GM23248 (cell line): ENCODE measurements around the gene TRIM37. TPM values are rescaled to one million over a fixed set of nuclear protein-coding genes. Genes with fewer than 3 reads are reported as not detected.

Experiments
- DNase-seq: peaks from one replicate; pipeline ENCODE4 v3.0.0-alpha.2; 2015
- H2AFZ ChIP-seq: fragments of 200-600 bp; sonication (generic); 2 replicates; pipeline ENCODE4 v1.6.1; 2016; ENCODE audit warnings: antibody characterized with exemption
- H3F3A ChIP-seq: fragments of 200-600 bp; sonication (generic); 2 replicates; pipeline ENCODE4 v1.6.1; 2016; ENCODE audit warnings: mild to moderate bottlenecking, antibody characterized with exemption, mixed run types; ENCODE audit not compliant: insufficient read depth
- H3K27ac ChIP-seq: fragments of 200-600 bp; sonication (generic); 2 replicates; pipeline ENCODE4 v1.5.1; 2016; ENCODE audit warnings: mild to moderate bottlenecking
- H3K27me3 ChIP-seq: fragments of 200-600 bp; sonication (generic); replicated peaks from 2 replicates; pipeline ENCODE4 v1.6.1; 2016; ENCODE audit warnings: mild to moderate bottlenecking; ENCODE audit not compliant: insufficient read depth
- H3K36me3 ChIP-seq: fragments of 200-600 bp; sonication (generic); 2 replicates; pipeline ENCODE4 v1.6.1; 2016; ENCODE audit warnings: low read depth, mild to moderate bottlenecking
- H3K4me1 ChIP-seq: fragments of 200-600 bp; sonication (generic); 2 replicates; pipeline ENCODE4 v1.6.1; 2016; ENCODE audit warnings: mild to moderate bottlenecking; ENCODE audit not compliant: insufficient read depth
- H3K4me2 ChIP-seq: fragments of 200-600 bp; sonication (generic); one replicate; pipeline ENCODE4 v1.6.1; 2016; ENCODE audit warnings: mild to moderate bottlenecking; ENCODE audit not compliant: unreplicated experiment
- H3K4me3 ChIP-seq: fragments of 200-600 bp; sonication (generic); 2 replicates; pipeline ENCODE4 v1.5.1; 2016; ENCODE audit warnings: mild to moderate bottlenecking
- H3K79me2 ChIP-seq: fragments of 200-600 bp; sonication (generic); 2 replicates; pipeline ENCODE4 v1.6.1; 2016; ENCODE audit warnings: mild to moderate bottlenecking; ENCODE audit not compliant: insufficient read depth
- H3K9ac ChIP-seq: fragments of 200-600 bp; sonication (generic); 2 replicates; pipeline ENCODE4 v1.6.1; 2016; ENCODE audit warnings: mild to moderate bottlenecking
- H3K9me2 ChIP-seq: fragments of 200-600 bp; sonication (generic); 2 replicates; pipeline ENCODE4 v1.6.1; 2016; ENCODE audit warnings: mixed run types, mild to moderate bottlenecking, moderate library complexity; ENCODE audit not compliant: insufficient read depth
- H3K9me3 ChIP-seq: fragments of 200-600 bp; sonication (generic); one replicate; pipeline ENCODE4 v1.6.1; 2017; ENCODE audit warnings: low read depth
- H4K20me1 ChIP-seq: fragments of 200-600 bp; sonication (generic); 2 replicates; pipeline ENCODE4 v1.6.0; 2016; ENCODE audit not compliant: insufficient read depth
- EZH2 ChIP-seq: fragments of 200-600 bp; sonication (generic); IDR thresholded peaks from 2 replicates; pipeline ENCODE4 v1.6.1; 2018; ENCODE audit warnings: antibody characterized with exemption, mild to moderate bottlenecking; ENCODE audit not compliant: insufficient read depth, poor library complexity, severe bottlenecking
- EZH2phosphoT487 ChIP-seq: fragments of 200-600 bp; sonication (generic); IDR thresholded peaks from 2 replicates; pipeline ENCODE4 v1.6.1; 2018; ENCODE audit warnings: antibody characterized with exemption, moderate library complexity, mild to moderate bottlenecking, low read depth; ENCODE audit not compliant: insufficient read depth
- WGBS, 2 experiments: methylation state at CpG; one replicate each; pipeline ENCODE4 v1.1.6; 2015 to 2017; ENCODE audit warnings: low lambda C conversion rate in 2 of 2, low coverage in 1 of 2; ENCODE audit errors: missing lambda C conversion rate in 2 of 2; 5-methylcytosine and 5-hydroxymethylcytosine counted together
- in situ Hi-C: fragments of 300-500 bp; cut with MboI; formaldehyde crosslinking; loops from 2 replicates; pipeline ENCODE4 v1.15.0; 2020
- polyA plus RNA-seq: library from polyadenylated mRNA; unstranded; fragments of >200 nt; fragmentation: Nextera tagmentation; extraction: Ambion mirVana; gene quantifications from 2 replicates; pipeline ENCODE4 v1.2.1, GENCODE V29; 2016
- total RNA-seq: library from RNA; depleted of rRNA; stranded (reverse); fragments of >200 nt; shearing (Covaris generic); gene quantifications from 2 replicates; pipeline ENCODE4 v1.2.3, GENCODE V29; 2014

Gene TRIM37
- total and polyA plus RNA-seq, 2 experiments from 2014 or later, result 17.1 to 23.7 TPM

DNA sequence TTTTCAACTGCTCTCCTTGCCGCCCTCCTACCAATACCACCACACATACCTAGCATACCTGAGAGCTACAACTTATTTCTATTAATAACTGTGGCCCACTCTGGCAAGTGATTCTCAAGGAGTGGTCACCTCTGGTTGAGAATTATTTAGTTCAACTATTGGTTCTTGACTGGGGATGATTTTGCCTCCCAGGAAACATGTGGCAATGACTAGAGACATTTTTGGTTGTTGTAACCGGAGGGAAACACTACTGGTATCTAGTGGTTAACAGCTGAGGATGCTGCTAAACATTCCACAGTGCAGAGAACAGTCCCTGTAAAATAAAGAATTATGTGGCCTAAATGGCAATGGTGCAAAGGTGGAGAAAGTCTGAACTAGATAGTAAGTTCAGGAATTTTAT lies 96.7 kb downstream of the TRIM37 start:
- Histone ChIP-seq H3K36me3 (peaks cover 8% of the 10 kb centered on the region; the same call in 1 of the 2 replicates), H3K79me2 (no peaks in the 10 kb centered on the region), H4K20me1 (no peaks in the 10 kb centered on the region), H3K9me2 (no peaks in the 10 kb centered on the region), H3K4me2 (no peak overlapping the region), H3K4me3 (no peak overlapping the region), H3K9ac (no peak overlapping the region), H3K9me3 (no peaks in the 10 kb centered on the region), H3K4me1 (no peaks in the 10 kb centered on the region), H3K27ac (no peak overlapping the region), H2AFZ (no peak overlapping the region), H3K27me3 (no peaks in the 10 kb centered on the region), H3F3A (peaks cover 5% of the 10 kb centered on the region; the same call in 1 of the 2 replicates)
- in situ Hi-C loops, result no loop called here
- 97 to 100% methylated on average over 2 of the region's 2 CpGs for WGBS, 2 experiments
- TF ChIP-seq EZH2 (no peak), EZH2phosphoT487 (no peak)
- no peak for DNase-seq

DNA sequence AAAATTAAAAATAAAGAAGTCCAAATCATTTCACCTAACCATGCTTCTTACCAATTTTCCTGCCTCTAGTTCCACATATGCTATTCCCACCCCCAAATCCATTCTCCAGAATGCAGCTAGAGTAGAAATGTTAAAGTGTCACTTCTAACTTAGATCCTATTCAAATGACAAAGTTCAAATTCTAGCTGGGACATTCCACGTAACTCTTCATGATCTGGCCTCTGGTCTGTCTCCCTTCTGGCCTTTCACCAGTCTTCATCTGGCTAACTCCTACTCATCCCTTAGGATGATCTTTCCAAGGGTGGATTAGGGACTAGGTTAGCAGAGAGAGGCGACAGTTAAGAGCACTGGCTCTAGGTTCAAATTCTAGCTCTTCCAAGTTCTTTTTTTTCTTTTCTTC lies 97.9 kb downstream of the TRIM37 start:
- no peaks in the 10 kb centered on the region for H4K20me1 ChIP-seq
- DNase-seq, result no peak
- H3F3A ChIP-seq, result peaks cover 5% of the 10 kb centered on the region; the same call in 1 of the 2 replicates
- in situ Hi-C loops, result no loop called here
- no peaks in the 10 kb centered on the region for H3K27me3 ChIP-seq
- no peaks in the 10 kb centered on the region for H3K4me1 ChIP-seq
- no peaks in the 10 kb centered on the region for H3K9me3 ChIP-seq
- H3K36me3 ChIP-seq, result peaks cover 8% of the 10 kb centered on the region; the same call in 1 of the 2 replicates
- no peaks in the 10 kb centered on the region for H3K9me2 ChIP-seq
- no peak overlapping the region for H3K4me3 ChIP-seq
- no peaks in the 10 kb centered on the region for H3K79me2 ChIP-seq
- H3K27ac ChIP-seq, result no peak overlapping the region
- TF ChIP-seq EZH2 (no peak), EZH2phosphoT487 (no peak)
- H3K4me2 ChIP-seq, result no peak overlapping the region
- 96 to 100% methylated on average over 2 of the region's 2 CpGs for WGBS, 2 experiments
- H2AFZ ChIP-seq, result no peak overlapping the region
- H3K9ac ChIP-seq, result no peak overlapping the region

DNA sequence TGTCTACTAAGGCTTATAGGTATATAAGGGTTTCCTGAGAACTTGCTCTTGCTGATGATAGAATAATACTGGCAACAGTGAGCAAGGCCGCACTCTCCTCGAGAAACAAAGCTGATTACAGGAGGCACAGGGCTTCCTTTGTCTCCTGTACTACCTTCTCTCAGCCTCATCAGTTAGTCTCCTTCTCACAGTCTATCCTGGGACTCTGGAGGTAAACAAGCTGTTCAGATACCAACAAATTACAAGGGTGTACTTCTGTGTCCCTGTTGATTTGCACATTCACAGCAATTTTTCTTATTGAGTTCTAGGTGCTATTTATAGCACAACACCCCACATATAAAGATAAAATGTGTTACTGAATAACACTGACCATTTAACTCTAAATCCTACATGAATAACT lies 98.7 kb downstream of the TRIM37 start:
- H3K4me3 ChIP-seq, result no peak overlapping the region
- no peaks in the 10 kb centered on the region for H3K27me3 ChIP-seq
- no peak overlapping the region for H3K4me2 ChIP-seq
- no peak overlapping the region for H2AFZ ChIP-seq
- WGBS, 2 experiments, result 94 to 100% methylated on average over 2 of the region's 2 CpGs
- no peaks in the 10 kb centered on the region for H3K4me1 ChIP-seq
- H3K9me3 ChIP-seq, result no peaks in the 10 kb centered on the region
- no peak for TF ChIP-seq EZH2phosphoT487
- no peak for TF ChIP-seq EZH2
- peaks cover 8% of the 10 kb centered on the region; the same call in 1 of the 2 replicates for H3K36me3 ChIP-seq
- in situ Hi-C loops, result no loop called here
- no peak overlapping the region for H3K27ac ChIP-seq
- H4K20me1 ChIP-seq, result no peaks in the 10 kb centered on the region
- no peak for DNase-seq
- no peak overlapping the region for H3K9ac ChIP-seq
- no peaks in the 10 kb centered on the region for H3K9me2 ChIP-seq
- peaks cover 5% of the 10 kb centered on the region; the same call in 1 of the 2 replicates for H3F3A ChIP-seq
- no peaks in the 10 kb centered on the region for H3K79me2 ChIP-seq

DNA sequence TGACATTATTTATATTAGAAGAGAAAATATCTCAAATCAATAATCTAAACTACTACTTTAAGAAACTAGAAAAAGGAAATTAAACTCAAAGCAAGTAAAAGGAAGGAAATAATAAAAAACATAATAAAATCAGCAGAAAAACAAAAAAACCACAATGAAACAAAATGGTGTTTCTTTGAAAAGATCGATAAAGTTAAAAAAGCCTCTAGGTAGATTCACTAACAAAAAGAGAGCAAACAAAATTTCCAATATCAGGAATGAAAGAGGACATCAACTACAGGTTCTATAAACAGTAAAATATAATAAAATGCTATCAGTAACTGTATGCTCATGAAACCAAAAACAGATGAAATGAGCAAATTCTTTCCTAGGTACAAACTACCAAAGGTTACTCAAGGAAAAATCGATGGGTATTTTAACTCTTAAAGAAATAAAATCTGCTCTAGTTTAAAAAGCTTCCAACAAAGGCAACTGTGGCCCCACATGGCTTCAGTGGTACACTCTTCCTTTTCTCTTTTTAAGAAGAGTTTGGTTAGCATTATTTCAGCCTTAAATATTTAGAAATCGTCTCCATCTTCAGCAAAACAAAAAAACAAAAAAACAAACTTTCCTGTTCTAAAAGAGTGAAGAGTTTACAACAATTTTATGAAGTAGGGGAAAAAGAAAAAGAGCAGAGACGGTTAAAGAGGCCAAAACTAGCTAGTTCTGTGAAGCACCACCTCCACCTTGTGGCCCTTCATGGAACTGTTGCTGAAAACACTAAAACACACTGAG lies 102.2 kb downstream of the TRIM37 start:
- no peak overlapping the region for H3K4me3 ChIP-seq
- DNase-seq, result peak; percentile 66
- no peak overlapping the region for H3K27ac ChIP-seq
- H3K9ac ChIP-seq, result no peak overlapping the region
- H3K4me1 ChIP-seq, result 0 out of 2 replicates have a peak, but pooled peaks cover 4% of the 10 kb centered on the region
- no peaks in the 10 kb centered on the region for H3K9me2 ChIP-seq
- no peaks in the 10 kb centered on the region for H3K9me3 ChIP-seq
- no peaks in the 10 kb centered on the region for H3K79me2 ChIP-seq
- in situ Hi-C loops, result no loop called here
- H3K4me2 ChIP-seq, result no peak overlapping the region
- H2AFZ ChIP-seq, result no peak overlapping the region
- H3K36me3 ChIP-seq, result no peaks in the 10 kb centered on the region
- H4K20me1 ChIP-seq, result no peaks in the 10 kb centered on the region
- WGBS, 2 experiments, result 24 to 27% methylated on average over 4 of the region's 4 CpGs
- peaks cover 5% of the 10 kb centered on the region; the same call in 1 of the 2 replicates for H3F3A ChIP-seq
- H3K27me3 ChIP-seq, result no peaks in the 10 kb centered on the region
- no peak for TF ChIP-seq EZH2phosphoT487
- no peak for TF ChIP-seq EZH2
